Activated naive CD4-positive, alpha-beta T cell treated with anti-CD3 and anti-CD28 coated beads, Interleukin-2, amount 50 U/mL, for 72 hours (primary cell): ENCODE data around the gene ALKBH2. TPM values are rescaled to one million over a fixed set of nuclear protein-coding genes. Genes with fewer than 3 reads are reported as not detected.

Experiments
- ATAC-seq, 2 donors: fragments of 150-1000 bp; cut with Tn5 transposase; 2 replicates each; pipeline ENCODE4 v1.10.0; 2021; ENCODE audit warnings: mild to moderate bottlenecking in 2 of 2, moderate library complexity in 2 of 2
- DNase-seq, 2 donors: peaks; one replicate each; pipeline ENCODE4 v3.0.0; 2021 to 2022; ENCODE audit warnings: low spot score in 2 of 2
- H3K27ac Mint-ChIP-seq, 2 donors: one replicate each; pipeline ENCODE4 v1.8.0; 2022; ENCODE audit warnings: mild to moderate bottlenecking in 2 of 2, mixed read lengths in 2 of 2
- H3K36me3 Mint-ChIP-seq, 2 donors: one replicate each; pipeline ENCODE4 v1.8.0; 2022; ENCODE audit warnings: mixed read lengths in 2 of 2
- H3K9me3 Mint-ChIP-seq, 2 donors: one replicate each; pipeline ENCODE4 v1.8.0; 2022; ENCODE audit warnings: mixed read lengths in 2 of 2
- total RNA-seq, 2 donors: library from RNA; stranded (reverse); gene quantifications; one replicate each; pipeline ENCODE4 v1.2.3, GENCODE V29; 2022

ALKBH2 gene
- total RNA-seq, 2 donors from 2014 or later: 32.7 to 33.9 TPM

- Mint-ChIP-seq H3K9me3 (no peaks in the 10 kb centered on the region), H3K36me3 (peaks cover 30 to 32% of the 10 kb centered on the region in 2 donors), H3K27ac (peak within 1 kb of the TSS; percentile 89)
- ATAC-seq: peak; percentile 90 to 91
- peak; percentile 95 to 96 for DNase-seq
Observed at GRCh38 chr12:109097435-109098182, 4.3 kb upstream of the ALKBH2 start, which contains the start of gene UNG. UNG (plus strand) TSS chr12:109097597; CDS start chr12:109097680, 83 bp downstream.

- peaks cover 36 to 37% of the 10 kb centered on the region in 2 donors for H3K36me3 Mint-ChIP-seq
Observed at GRCh38 chr12:109097140-109097434, 3.8 kb upstream of the ALKBH2 start.

GRCh38 chr12:109092497-109093021 lies 713 bp downstream of the ALKBH2 start:
- no peaks in the 10 kb centered on the region for H3K9me3 Mint-ChIP-seq
- no peak for ATAC-seq
- DNase-seq: no peak
- peak overlapping the region; percentile 93 for H3K27ac Mint-ChIP-seq
- peaks cover 13 to 16% of the 10 kb centered on the region in 2 donors for H3K36me3 Mint-ChIP-seq

More at GRCh38 chr12:109097140-109097434, 3.8 kb upstream of the ALKBH2 start:
- H3K27ac Mint-ChIP-seq: peak overlapping the region in 1 of 2 donors; percentile 89
- H3K9me3 Mint-ChIP-seq: no peaks in the 10 kb centered on the region
- no peak for DNase-seq
- ATAC-seq: no peak

- H3K9me3 Mint-ChIP-seq: no peaks in the 10 kb centered on the region
- ATAC-seq: no peak
- peaks cover 13 to 16% of the 10 kb centered on the region in 2 donors for H3K36me3 Mint-ChIP-seq
- DNase-seq: no peak
- peak overlapping the region in 1 of 2 donors; percentile 84 for H3K27ac Mint-ChIP-seq
Observed at GRCh38 chr12:109089683-109090082, 3.6 kb downstream of the ALKBH2 start.

- peaks cover 13 to 16% of the 10 kb centered on the region in 2 donors for H3K36me3 Mint-ChIP-seq
- H3K9me3 Mint-ChIP-seq: no peaks in the 10 kb centered on the region
- DNase-seq (no peak), ATAC-seq (no peak)
- H3K27ac Mint-ChIP-seq: peak overlapping the region in 1 of 2 donors; percentile 31
Observed at GRCh38 chr12:109088818-109089217, 4.5 kb downstream of the ALKBH2 start.

- no peak for DNase-seq
- Mint-ChIP-seq H3K9me3 (no peaks in the 10 kb centered on the region), H3K36me3 (peaks cover 7% of the 10 kb centered on the region in 2 donors), H3K27ac (no peak overlapping the region)
- ATAC-seq: peak in 1 of 2 donors; percentile 80
Observed at GRCh38 chr12:109087250-109087649, 6.0 kb downstream of the ALKBH2 start.

- Mint-ChIP-seq H3K27ac (no peak overlapping the region), H3K36me3 (peaks cover 0 to 7% of the 10 kb centered on the region in 2 donors), H3K9me3 (no peaks in the 10 kb centered on the region)
- DNase-seq (no peak), ATAC-seq (no peak)
Observed at GRCh38 chr12:109085590-109085989, 7.7 kb downstream of the ALKBH2 start.

- Mint-ChIP-seq H3K36me3 (peaks cover 5 to 17% of the 10 kb centered on the region in 2 donors), H3K27ac (no peak overlapping the region), H3K9me3 (no peaks in the 10 kb centered on the region)
- no peak for ATAC-seq
- DNase-seq: no peak
Observed at GRCh38 chr12:109084425-109084824, 8.8 kb downstream of the ALKBH2 start.

- DNase-seq (no peak), ATAC-seq (no peak)
- Mint-ChIP-seq H3K27ac (no peak overlapping the region), H3K9me3 (peaks cover 0 to 5% of the 10 kb centered on the region in 2 donors), H3K36me3 (peaks cover 11 to 25% of the 10 kb centered on the region in 2 donors)
Observed at GRCh38 chr12:109082751-109083150, 10.5 kb downstream of the ALKBH2 start.

- ATAC-seq (no peak), DNase-seq (no peak)
- H3K27ac Mint-ChIP-seq: no peak overlapping the region
- H3K9me3 Mint-ChIP-seq: peaks cover 0 to 5% of the 10 kb centered on the region in 2 donors
- H3K36me3 Mint-ChIP-seq: peaks cover 28 to 29% of the 10 kb centered on the region in 2 donors
Observed at GRCh38 chr12:109074866-109075265, 18.4 kb downstream of the ALKBH2 start.

- Mint-ChIP-seq H3K27ac (peak overlapping the region in 1 of 2 donors; percentile 84), H3K9me3 (no peaks in the 10 kb centered on the region), H3K36me3 (peaks cover 8 to 10% of the 10 kb centered on the region in 2 donors)
- ATAC-seq: no peak
- DNase-seq: no peak
Observed at GRCh38 chr12:109069307-109070271, 23.7 kb downstream of the ALKBH2 start.

- DNase-seq: no peak
- no peak overlapping the region for H3K27ac Mint-ChIP-seq
- no peaks in the 10 kb centered on the region for H3K9me3 Mint-ChIP-seq
- ATAC-seq: no peak
- H3K36me3 Mint-ChIP-seq: peaks cover 0 to 5% of the 10 kb centered on the region in 2 donors
Observed at GRCh38 chr12:109065853-109066193, 27.4 kb downstream of the ALKBH2 start.

- Mint-ChIP-seq H3K9me3 (no peaks in the 10 kb centered on the region), H3K36me3 (peaks cover 0 to 5% of the 10 kb centered on the region in 2 donors), H3K27ac (no peak overlapping the region)
- DNase-seq (no peak), ATAC-seq (no peak)
Observed at GRCh38 chr12:109065154-109065852, 28.0 kb downstream of the ALKBH2 start.

- no peak for ATAC-seq
Observed at GRCh38 chr12:109064143-109064542, 29.1 kb downstream of the ALKBH2 start.

GRCh38 chr12:109058773-109059172 lies 34.5 kb downstream of the ALKBH2 start:
- no peaks in the 10 kb centered on the region for H3K9me3 Mint-ChIP-seq
- ATAC-seq: no peak

More at GRCh38 chr12:109064143-109064542, 29.1 kb downstream of the ALKBH2 start:
- no peak for DNase-seq
- H3K9me3 Mint-ChIP-seq: no peaks in the 10 kb centered on the region
- no peak overlapping the region for H3K27ac Mint-ChIP-seq
- peaks cover 0 to 5% of the 10 kb centered on the region in 2 donors for H3K36me3 Mint-ChIP-seq

GRCh38 chr12:109057376-109057775 lies 35.9 kb downstream of the ALKBH2 start:
- Mint-ChIP-seq H3K36me3 (peaks cover 8 to 13% of the 10 kb centered on the region in 2 donors), H3K9me3 (no peaks in the 10 kb centered on the region), H3K27ac (no peak overlapping the region)
- no peak for DNase-seq
- ATAC-seq: no peak

More at GRCh38 chr12:109058773-109059172, 34.5 kb downstream of the ALKBH2 start:
- DNase-seq: no peak
- Mint-ChIP-seq H3K27ac (no peak overlapping the region), H3K36me3 (peaks cover 2 to 3% of the 10 kb centered on the region in 2 donors)
